ENCODE data around the gene LSMEM2.

LSMEM2 gene

DNA sequence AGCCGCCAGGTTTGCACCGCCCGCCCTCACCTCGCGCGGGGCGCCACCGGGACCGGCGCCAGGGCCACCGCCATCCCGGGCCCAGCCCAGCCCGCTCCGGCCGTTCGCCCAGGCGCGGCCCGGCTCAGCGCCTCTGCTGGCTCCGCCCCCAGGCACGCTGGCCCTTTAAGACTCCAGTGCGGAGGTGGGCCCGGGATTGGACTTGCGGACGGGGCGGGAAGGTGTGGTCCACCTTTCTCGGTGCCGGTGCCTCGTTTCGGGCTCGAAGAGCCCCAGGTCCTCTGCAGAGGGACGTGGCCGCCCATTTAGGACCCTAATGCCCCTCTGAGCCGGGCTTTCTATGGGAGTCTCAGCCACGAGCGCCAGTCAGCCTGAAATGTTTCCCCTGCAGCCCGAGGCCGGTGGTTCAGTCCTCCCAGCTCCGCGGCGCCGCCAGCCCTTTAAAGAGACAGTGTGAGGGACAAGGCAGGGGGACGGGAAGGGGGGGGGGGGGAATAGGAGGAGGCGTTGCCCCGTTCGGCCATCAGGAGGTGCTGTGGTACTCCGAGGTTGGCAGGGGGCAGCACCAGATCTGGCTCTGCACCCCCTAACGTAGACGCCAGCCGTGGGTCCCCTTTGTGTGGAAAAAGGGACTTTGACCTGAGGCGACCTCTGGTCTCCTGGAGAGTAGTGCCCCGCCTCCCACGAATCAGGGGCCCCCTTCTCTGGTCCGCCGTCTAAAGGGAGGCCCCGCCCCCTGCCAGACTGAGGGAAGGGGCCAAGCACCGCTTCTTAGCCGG lies 42.6 kb downstream of the LSMEM2 start:
- Mint-ChIP-seq H3K36me3 (no peaks in the 10 kb centered on the region), H3K9me3 (ENCODE audit: low read depth) (no peaks in the 10 kb centered on the region)

DNA sequence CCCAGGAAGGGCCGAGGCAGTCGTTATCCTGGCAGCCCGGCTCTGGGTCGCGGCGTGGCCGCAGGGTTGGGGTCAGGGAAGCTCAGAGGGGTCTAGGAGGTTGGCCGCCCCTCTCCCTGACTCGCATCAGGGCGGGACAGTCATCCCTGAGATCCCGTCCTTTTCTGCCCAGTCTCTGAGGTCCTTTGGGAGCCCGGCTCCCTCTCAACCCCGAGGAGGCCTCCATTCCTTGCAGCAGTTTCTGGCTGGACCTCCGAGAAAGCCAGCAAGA lies 43.2 kb downstream of the LSMEM2 start:
- Mint-ChIP-seq H3K27ac (no peak overlapping the region), H3K9me3 (ENCODE audit: low read depth) (no peaks in the 10 kb centered on the region), H3K4me1 (ENCODE audit: low read depth) (peaks cover 33% of the 10 kb centered on the region)

More for the DNA sequence above, 42.6 kb downstream of the LSMEM2 start:
- H3K27ac Mint-ChIP-seq, result peak overlapping the region; percentile 95
- H3K4me3 Mint-ChIP-seq, result peak overlapping the region; percentile 83
- no peaks in the 10 kb centered on the region for H3K27me3 Mint-ChIP-seq
- peaks cover 34% of the 10 kb centered on the region for H3K4me1 Mint-ChIP-seq (ENCODE audit: low read depth)

DNA sequence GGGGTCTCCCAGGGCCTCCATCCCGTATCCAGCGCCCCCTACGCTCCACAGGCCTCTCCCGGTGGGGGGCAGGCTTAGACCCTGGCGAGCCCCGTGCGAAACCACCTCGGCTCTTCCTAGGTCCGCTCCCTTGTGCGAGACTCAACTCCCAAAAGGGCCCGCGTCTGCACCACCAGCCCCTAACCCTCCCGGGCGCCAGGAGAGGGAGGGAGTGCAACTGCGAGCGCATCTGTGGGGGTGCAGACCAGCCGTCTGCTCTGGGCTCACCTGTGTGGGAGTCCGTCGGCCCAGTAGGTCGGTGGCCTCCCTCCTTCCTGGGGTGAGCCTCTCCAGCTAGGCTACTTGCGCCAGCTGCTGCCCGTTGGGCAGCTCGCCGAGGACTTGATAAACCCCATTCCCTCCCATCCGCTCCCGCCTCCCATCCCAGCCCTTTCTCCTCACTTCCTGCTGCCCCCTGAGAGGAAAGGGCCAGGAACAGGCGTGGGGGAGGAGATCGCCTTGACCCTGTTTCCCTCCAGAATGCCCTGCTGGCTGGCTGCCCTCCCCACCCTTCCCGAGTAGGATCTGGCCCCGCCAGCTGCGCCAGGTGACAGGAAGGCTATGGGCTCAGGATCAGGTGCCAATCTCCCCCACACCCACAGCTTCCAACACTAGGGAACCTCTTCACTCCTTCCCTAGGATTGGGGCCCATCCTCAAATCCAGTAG lies 43.7 kb downstream of the LSMEM2 start, which contains the start of gene HYAL2:
TSS of gene HYAL2 (minus strand) at position 360 of the 706 bp plus-strand sequence. CDS start 2,256 bp downstream, outside the sequence.
- H3K9me3 Mint-ChIP-seq (ENCODE audit: low read depth), result no peaks in the 10 kb centered on the region
- H3K27me3 Mint-ChIP-seq, result no peaks in the 10 kb centered on the region
- H3K4me3 Mint-ChIP-seq, result peak within 1 kb of the TSS; percentile 83
- no peaks in the 10 kb centered on the region for H3K36me3 Mint-ChIP-seq
- H3K4me1 Mint-ChIP-seq (ENCODE audit: low read depth), result peaks cover 34% of the 10 kb centered on the region
- H3K27ac Mint-ChIP-seq, result peak within 1 kb of the TSS; percentile 95

More for the DNA sequence above, 43.2 kb downstream of the LSMEM2 start:
- Mint-ChIP-seq H3K27me3 (no peaks in the 10 kb centered on the region), H3K4me3 (no peak overlapping the region), H3K36me3 (no peaks in the 10 kb centered on the region)

DNA sequence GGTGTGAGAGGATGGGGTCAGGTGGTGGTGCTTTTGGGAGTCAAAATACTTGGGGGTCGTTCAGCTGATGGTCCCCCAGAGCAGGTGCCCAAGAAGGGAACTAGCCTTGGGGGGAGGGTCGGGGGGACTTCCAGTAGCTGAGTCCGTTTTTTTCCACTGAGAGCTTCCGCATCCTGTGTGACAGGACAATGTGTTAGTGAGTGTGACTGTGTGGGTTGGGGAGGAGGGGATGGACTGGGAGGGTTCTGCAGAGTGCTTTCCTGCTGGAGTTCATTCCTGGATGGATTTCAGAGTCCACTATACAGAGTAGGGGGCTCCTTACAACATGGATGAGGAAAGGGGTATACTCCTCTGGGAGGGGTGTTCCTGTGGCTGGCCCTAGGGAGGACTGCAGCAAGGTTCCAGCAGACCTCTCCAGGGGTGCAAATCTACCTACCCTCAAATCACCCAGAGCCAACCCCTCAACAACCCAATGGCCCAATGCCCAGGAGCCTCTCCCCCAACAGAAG lies 44.3 kb downstream of the LSMEM2 start:
- Mint-ChIP-seq H3K27ac (peak overlapping the region; percentile 80), H3K36me3 (no peaks in the 10 kb centered on the region), H3K4me3 (no peak overlapping the region), H3K27me3 (no peaks in the 10 kb centered on the region), H3K9me3 (ENCODE audit: low read depth) (no peaks in the 10 kb centered on the region), H3K4me1 (ENCODE audit: low read depth) (peaks cover 34% of the 10 kb centered on the region)

DNA sequence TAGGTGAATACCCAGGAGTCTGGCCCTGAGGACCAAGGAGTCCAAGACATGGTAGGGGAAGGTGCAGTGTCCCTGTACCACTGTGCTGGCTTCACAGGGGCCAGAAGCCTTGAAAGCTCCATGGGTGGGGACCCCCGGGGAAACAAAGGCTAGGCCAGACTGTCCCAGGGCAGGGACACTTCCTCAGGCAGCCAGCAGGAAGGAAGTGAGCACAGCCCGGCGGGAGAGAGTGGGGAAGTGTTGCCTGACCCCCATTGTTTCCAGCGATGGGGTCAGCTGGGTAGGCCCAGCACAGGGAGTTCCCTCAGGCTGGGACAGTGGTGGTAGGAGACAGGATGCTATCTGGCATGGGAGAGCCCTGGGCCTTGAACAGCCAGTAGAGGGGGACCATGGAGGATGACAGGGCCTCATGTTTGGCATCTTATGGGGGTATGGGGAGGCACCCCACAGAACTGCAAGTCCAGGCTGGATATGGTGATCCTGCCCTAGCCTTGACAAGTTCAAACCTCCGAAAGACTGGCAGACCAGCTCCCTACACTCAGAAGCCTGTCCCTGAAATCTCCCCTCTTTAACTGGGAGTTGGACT lies 44.8 kb downstream of the LSMEM2 start:
- Mint-ChIP-seq H3K4me3 (no peak overlapping the region), H3K27me3 (no peaks in the 10 kb centered on the region), H3K9me3 (ENCODE audit: low read depth) (no peaks in the 10 kb centered on the region), H3K4me1 (ENCODE audit: low read depth) (peaks cover 33% of the 10 kb centered on the region), H3K27ac (no peak overlapping the region), H3K36me3 (no peaks in the 10 kb centered on the region)

DNA sequence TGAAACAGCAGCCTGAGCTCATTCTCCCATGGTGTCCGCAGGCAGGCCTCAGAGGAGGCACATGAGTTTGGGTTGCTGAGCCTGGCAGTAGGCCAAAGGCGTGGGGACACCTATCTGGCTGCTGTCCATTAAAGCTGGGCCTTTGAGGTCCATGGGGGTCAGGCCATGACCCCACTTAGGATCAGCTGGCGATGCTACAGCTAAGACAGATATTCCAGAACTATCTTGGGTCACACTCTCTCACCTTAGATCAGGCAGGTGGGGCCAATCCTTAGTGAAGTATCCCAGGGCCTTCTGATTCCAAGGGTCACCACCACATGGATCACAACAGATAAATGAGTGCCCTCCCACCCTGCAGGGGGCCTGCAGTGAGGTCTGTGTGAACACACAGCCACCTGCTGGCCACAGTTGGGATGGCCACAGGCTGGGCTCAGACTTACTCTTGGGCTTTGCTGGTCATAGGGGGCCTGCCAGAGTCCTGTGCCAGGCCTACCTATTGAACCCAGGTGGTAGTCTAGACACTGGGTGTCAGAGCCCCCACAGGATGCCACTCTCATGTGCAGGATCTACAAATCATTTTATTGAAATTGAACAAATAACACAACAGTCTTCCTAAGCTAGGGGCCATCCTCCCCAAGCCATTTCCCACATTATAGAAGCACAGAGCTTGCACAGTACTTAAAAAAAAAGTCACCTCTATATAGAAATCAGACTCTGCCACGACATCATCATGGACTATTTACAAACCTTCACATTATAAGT lies 45.6 kb downstream of the LSMEM2 start:
- Mint-ChIP-seq H3K36me3 (no peaks in the 10 kb centered on the region), H3K27ac (peak overlapping the region; percentile 37), H3K27me3 (no peaks in the 10 kb centered on the region), H3K9me3 (ENCODE audit: low read depth) (no peaks in the 10 kb centered on the region), H3K4me3 (peak overlapping the region; percentile 28), H3K4me1 (ENCODE audit: low read depth) (peaks cover 33% of the 10 kb centered on the region)

DNA sequence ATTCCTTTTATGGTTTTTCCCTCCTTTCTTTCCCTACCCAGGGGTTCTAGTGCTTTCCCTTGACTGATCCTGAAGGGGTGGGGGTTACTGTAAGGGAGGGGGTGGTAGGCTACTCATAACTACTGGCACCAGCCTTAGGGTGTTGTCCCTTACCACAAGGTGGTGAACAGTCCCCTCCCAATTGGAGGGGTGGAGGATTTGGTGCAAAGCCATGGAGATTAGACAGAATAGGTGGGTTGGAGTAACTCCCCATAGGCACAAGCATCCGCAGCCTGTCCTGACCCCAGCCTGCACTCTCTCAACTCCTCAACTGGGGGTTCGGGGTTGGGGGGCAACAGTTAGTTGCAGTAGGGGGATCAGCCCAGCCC lies 46.2 kb downstream of the LSMEM2 start:
- Mint-ChIP-seq H3K4me1 (ENCODE audit: low read depth) (peaks cover 29% of the 10 kb centered on the region), H3K27ac (no peak overlapping the region), H3K9me3 (ENCODE audit: low read depth) (no peaks in the 10 kb centered on the region), H3K36me3 (no peaks in the 10 kb centered on the region), H3K4me3 (no peak overlapping the region), H3K27me3 (no peaks in the 10 kb centered on the region)

DNA sequence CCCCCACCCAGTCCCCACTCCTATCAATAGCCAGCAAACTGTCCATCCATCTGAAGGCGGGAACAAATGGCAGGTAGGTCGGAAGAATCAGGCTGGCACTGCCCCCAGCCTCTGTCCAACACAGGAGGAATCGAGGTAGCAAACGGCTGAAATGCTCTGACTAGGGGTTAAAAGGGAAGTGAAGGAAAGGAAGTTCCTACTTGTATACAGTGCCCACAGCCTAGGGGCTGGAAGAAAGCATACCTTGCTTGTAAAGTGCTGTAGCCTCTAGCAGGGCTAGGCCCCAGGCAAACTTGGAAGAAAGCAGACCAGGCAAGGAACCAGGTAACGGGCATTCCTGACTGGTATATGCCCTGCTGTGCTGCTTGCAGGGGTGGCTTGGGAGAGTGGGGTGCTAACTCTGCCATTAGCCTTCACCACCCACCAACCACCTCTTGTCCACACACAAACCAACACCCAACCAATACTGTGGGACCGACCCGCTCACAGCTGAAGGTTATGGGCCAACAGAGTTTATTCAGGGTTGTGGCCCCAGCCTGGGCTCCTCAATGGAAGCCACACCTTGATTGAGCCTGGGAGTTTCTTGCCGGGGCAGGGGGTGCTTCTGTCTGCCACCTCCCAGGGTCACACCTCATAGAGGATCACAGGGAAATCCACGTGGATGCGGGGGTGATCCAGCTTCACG lies 46.8 kb downstream of the LSMEM2 start:
- H3K27ac Mint-ChIP-seq, result no peak overlapping the region
- H3K4me1 Mint-ChIP-seq (ENCODE audit: low read depth), result peaks cover 26% of the 10 kb centered on the region
- H3K36me3 Mint-ChIP-seq, result no peaks in the 10 kb centered on the region
- H3K27me3 Mint-ChIP-seq, result no peaks in the 10 kb centered on the region
- peak overlapping the region; percentile 88 for H3K4me3 Mint-ChIP-seq
- no peaks in the 10 kb centered on the region for H3K9me3 Mint-ChIP-seq (ENCODE audit: low read depth)

DNA sequence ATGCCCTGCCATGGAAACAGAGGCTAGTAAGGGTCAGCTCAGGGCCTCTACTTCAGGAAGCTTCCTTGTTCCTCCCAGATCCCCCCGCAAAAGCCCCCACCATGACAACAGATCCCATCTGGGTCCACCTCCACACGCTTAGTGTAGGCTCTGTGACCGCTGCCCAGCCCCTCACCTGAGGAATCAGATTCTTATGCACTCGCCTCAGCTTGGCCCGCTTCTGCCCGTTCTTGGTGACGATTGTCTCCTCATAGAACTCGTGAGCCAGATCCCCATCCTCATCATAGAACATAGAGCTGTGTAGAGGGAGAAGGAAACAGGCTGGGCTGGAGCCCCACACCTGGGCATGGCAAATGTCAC lies 47.3 kb downstream of the LSMEM2 start:
- Mint-ChIP-seq H3K4me3 (peak overlapping the region; percentile 88), H3K4me1 (ENCODE audit: low read depth) (peaks cover 25% of the 10 kb centered on the region), H3K27ac (no peak overlapping the region), H3K27me3 (no peaks in the 10 kb centered on the region), H3K36me3 (no peaks in the 10 kb centered on the region), H3K9me3 (ENCODE audit: low read depth) (no peaks in the 10 kb centered on the region)

DNA sequence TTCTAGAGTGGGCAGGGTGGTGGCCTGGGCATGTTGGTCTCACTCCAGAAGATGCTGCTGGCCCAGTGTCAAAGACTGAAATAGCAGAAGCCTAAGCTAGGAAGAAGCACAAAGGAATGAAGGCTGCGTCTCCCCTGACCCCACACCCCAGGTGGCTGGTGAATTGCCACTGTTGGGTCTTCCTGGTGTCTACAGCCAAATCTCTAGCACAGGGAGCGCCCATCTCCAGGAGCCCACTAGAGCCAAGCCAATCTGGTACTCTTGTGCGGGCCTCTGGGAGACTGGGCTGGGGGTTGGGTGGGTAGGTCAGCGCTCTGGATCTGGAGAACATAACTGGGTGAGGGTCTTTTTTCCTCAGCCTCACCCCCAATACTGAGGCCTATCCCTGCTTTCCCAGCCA lies 48.2 kb downstream of the LSMEM2 start:
- Mint-ChIP-seq H3K4me1 (ENCODE audit: low read depth) (peaks cover 25% of the 10 kb centered on the region), H3K27ac (peak overlapping the region; percentile 58), H3K36me3 (no peaks in the 10 kb centered on the region), H3K4me3 (peak overlapping the region; percentile 88), H3K9me3 (ENCODE audit: low read depth) (no peaks in the 10 kb centered on the region), H3K27me3 (no peaks in the 10 kb centered on the region)

DNA sequence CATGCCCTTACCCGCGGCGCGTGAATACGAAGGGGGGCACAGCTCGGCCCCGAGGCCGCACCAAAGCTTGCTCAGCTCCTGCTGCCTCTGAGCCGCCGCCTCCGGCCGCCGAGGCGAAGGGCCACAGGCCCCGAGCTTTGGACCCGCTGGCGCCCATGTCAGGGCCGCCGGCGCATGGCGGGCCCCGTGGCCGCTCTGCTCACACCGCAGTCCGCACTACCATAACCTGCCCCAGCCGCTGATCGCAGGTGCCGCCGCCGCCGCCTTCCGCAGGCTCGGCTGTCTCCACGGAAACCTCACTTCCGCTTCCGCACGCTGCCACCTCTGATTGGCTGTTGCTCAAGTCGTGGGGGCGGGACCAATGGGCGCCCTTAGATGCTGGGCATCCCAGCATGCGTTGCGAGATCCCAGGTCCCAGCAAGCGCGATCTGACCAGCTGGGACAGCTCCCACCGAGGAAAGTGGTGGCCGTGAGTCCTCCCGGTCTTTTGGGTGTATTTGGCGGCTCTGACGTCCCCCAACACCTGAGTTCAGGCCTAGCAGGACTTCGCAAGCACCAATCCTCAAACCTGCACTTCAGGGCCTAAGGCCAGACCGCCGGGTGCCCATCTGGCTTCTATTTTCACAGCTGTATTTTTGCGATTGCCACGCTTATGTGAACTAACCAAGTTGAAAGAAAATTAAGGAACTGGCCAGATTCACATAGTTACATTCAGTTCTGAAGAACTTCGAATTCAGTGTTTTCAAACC lies 49.2 kb downstream of the LSMEM2 start, which contains the start of gene TUSC2:
TSS of gene TUSC2 (minus strand) at position 281 of the 749 bp plus-strand sequence. CDS start at position 157, 124 bp downstream.
- H3K27ac Mint-ChIP-seq, result peak within 1 kb of the TSS; percentile 79
- no peaks in the 10 kb centered on the region for H3K27me3 Mint-ChIP-seq
- H3K4me1 Mint-ChIP-seq (ENCODE audit: low read depth), result peaks cover 25% of the 10 kb centered on the region

DNA sequence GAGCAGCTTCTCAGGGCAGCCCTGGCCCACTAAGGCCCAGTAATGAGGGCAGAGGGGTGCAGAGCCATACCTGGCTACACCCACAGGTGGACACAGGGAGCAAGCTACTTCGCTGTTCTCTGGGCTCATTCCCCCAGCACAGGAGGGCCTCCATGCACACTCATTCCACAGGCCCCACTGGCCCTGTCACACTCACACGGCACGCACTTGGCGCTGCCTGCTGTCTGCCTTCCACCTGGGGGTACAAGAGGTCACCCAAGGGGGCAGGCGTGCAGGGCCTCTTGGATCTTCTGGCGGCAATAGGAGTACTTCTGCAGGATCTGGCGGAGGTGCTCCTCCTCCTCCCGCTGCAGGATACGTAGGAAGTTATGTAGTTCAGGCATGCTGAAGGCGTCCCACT lies 51.4 kb downstream of the LSMEM2 start:
- H3K4me1 Mint-ChIP-seq (ENCODE audit: low read depth), result peaks cover 33% of the 10 kb centered on the region

More for the DNA sequence above, 49.2 kb downstream of the LSMEM2 start, which contains the start of gene TUSC2:
- Mint-ChIP-seq H3K4me3 (peak within 1 kb of the TSS; percentile 90), H3K9me3 (ENCODE audit: low read depth) (no peaks in the 10 kb centered on the region), H3K36me3 (no peaks in the 10 kb centered on the region)

DNA sequence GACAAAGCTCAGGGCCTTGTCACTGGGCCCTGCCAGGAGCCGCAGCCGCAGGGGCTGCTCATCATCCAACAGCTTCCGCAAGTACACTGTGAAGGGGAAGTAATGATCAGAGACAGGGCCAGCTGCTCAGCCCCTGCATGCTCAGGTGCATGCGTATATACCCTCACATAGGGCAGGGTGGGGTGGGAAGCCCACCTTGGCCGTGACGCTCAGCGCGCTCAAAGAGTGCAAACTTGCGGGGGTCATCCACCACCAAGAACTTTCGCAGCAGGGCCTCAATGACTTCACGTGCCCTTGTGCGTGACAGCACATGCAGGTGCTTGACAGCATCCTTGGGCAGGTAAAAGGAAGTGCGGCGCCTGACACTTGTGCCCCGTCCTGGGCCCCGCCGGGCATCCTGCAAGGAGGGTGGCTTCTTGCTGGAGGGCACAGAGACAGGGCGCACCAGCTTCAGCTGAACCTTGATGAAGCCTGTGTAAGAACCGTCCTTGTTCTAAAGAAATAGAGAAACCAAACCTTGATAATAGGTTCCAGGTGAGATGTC lies 52.5 kb downstream of the LSMEM2 start:
- Mint-ChIP-seq H3K27me3 (no peaks in the 10 kb centered on the region), H3K27ac (no peak overlapping the region), H3K4me3 (no peak overlapping the region), H3K36me3 (no peaks in the 10 kb centered on the region), H3K9me3 (ENCODE audit: low read depth) (no peaks in the 10 kb centered on the region), H3K4me1 (ENCODE audit: low read depth) (peaks cover 40% of the 10 kb centered on the region)

More for the DNA sequence above, 51.4 kb downstream of the LSMEM2 start:
- Mint-ChIP-seq H3K4me3 (no peak overlapping the region), H3K27ac (no peak overlapping the region), H3K9me3 (ENCODE audit: low read depth) (no peaks in the 10 kb centered on the region), H3K36me3 (no peaks in the 10 kb centered on the region), H3K27me3 (no peaks in the 10 kb centered on the region)

Measured in activated naive CD8-positive, alpha-beta T cell (primary cell).